ENCODE data around the gene TNFRSF1B.

TNFRSF1B gene

GRCh38 chr1:12166834-12167492 is at the start of gene TNFRSF1B:
TNFRSF1B (plus strand) TSS chr1:12166991; CDS start chr1:12167092, 101 bp downstream.
- DNase-seq (ENCODE audit: low read depth, low spot score): no peak
- no peak within 1 kb of the TSS for H3K27ac ChIP-seq

- no peak for DNase-seq (ENCODE audit: low read depth, low spot score)
- no peak overlapping the region for H3K27ac ChIP-seq
These were observed 45.4 kb upstream of the TNFRSF1B start for GRCh38 chr1:12121212-12122003.

GRCh38 chr1:12123172-12123571 is 43.6 kb upstream of the TNFRSF1B start:
- H3K27ac ChIP-seq: no peak overlapping the region
- DNase-seq (ENCODE audit: low read depth, low spot score): no peak

DNA sequence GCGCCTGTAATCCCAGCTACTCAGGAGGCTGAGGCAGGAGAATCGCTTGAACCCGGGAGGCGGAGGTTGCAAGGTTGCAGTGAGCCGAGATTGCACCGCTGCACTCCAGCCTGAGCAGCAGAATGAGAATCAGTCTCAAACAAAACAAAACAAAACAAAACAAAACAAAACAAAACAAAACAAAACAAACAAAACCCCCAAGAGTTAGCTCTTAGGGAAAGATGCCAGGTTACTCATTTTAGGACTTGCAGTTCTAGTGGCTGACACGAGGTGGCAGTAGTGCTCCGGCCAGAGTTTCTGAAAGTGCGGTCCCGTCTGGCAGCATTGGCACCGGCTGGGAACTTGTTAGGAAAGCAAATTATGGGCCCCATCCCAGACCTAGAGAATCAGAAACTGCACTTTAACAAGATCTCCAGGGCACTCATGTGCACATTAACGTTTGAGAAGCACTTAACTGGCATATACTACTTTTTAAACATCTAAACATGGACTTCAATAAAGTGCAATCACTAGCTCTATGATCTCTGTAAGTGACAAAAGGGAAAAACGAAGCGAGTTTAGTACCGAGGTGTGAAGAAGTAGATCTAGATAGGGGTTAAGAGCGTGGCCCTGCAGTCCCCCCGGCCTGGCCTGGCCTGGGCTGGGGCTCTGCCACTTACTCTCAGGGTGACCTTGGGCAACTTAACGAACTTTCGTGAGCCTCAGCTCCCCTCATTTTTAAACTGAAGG is 41.9 kb upstream of the TNFRSF1B start:
- H3K27ac ChIP-seq: no peak overlapping the region
- no peak for DNase-seq (ENCODE audit: low read depth, low spot score)

GRCh38 chr1:12125422-12126355 is 41.1 kb upstream of the TNFRSF1B start:
- no peak overlapping the region for H3K27ac ChIP-seq
- no peak for DNase-seq (ENCODE audit: low read depth, low spot score)

- no peak for DNase-seq (ENCODE audit: low read depth, low spot score)
- H3K27ac ChIP-seq: no peak overlapping the region
These were observed 40.0 kb upstream of the TNFRSF1B start for GRCh38 chr1:12126781-12127180.

GRCh38 chr1:12127206-12127810 is 39.5 kb upstream of the TNFRSF1B start:
- no peak for DNase-seq (ENCODE audit: low read depth, low spot score)
- H3K27ac ChIP-seq: no peak overlapping the region

- DNase-seq (ENCODE audit: low read depth, low spot score): no peak
- no peak overlapping the region for H3K27ac ChIP-seq
These were observed 38.7 kb upstream of the TNFRSF1B start for GRCh38 chr1:12128120-12128519.

DNA sequence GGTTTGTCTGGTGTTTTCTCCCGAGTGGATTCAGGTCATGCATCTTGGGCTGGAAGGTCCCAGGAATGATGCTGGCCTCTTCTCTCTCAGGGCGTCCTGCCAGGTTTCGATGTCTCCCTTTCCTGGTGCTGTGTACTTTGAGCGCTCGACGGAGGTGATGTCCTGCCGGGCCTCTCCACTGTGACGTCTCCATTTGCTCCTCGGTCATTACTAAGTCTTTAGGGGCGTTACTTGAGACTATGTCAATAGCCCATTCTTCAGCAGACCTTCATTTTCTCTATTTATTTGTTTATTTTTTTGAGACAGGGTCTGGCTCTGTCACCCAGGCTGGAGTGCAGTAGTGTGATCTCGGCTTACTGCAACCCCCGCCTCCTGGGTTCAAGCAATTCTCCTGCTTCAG is 37.2 kb upstream of the TNFRSF1B start:
- H3K27ac ChIP-seq: no peak overlapping the region
- no peak for DNase-seq (ENCODE audit: low read depth, low spot score)

DNA sequence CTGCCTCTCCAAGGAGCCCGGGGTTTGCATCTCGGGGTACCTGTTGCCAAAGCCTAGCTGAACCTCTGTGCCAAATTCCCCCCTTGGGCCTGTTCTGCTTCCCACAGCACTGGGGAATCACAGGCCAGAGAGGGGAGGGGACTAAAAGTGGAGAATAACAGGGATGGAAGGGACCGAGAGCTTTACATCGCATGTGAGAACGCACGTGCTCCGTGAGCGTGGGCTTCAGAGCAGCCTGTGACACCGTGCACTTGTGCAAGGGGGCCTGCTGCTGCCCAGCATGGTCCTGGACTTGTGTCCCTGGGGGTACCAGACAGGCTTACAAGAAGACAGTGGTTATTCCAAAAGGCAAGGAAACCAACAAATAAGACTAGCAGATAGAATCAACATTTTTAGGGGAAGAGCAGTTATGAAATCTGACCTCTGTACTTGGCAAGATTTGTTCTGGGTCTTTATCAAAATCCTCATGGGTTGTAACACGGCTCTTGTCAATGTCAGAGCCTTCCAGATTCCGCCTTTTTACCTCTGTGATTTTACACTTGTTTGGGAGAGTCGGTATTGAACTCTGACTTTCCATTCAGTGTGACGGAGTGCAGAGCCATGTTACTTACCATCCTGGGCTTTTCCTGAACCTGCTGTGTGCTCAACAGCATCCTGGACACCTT is 36.2 kb upstream of the TNFRSF1B start:
- DNase-seq (ENCODE audit: low read depth, low spot score): no peak
- no peak overlapping the region for H3K27ac ChIP-seq

GRCh38 chr1:12132078-12132477 is 34.7 kb upstream of the TNFRSF1B start:
- no peak overlapping the region for H3K27ac ChIP-seq
- peak; percentile 87 for DNase-seq (ENCODE audit: low read depth, low spot score)

- no peak overlapping the region for H3K27ac ChIP-seq
- no peak for DNase-seq (ENCODE audit: low read depth, low spot score)
These were observed 32.1 kb upstream of the TNFRSF1B start for GRCh38 chr1:12134716-12135115.

GRCh38 chr1:12135612-12136011 is 31.2 kb upstream of the TNFRSF1B start:
- no peak for DNase-seq (ENCODE audit: low read depth, low spot score)
- no peak overlapping the region for H3K27ac ChIP-seq

- no peak overlapping the region for H3K27ac ChIP-seq
- no peak for DNase-seq (ENCODE audit: low read depth, low spot score)
These were observed 29.7 kb upstream of the TNFRSF1B start for GRCh38 chr1:12136916-12137610.

DNA sequence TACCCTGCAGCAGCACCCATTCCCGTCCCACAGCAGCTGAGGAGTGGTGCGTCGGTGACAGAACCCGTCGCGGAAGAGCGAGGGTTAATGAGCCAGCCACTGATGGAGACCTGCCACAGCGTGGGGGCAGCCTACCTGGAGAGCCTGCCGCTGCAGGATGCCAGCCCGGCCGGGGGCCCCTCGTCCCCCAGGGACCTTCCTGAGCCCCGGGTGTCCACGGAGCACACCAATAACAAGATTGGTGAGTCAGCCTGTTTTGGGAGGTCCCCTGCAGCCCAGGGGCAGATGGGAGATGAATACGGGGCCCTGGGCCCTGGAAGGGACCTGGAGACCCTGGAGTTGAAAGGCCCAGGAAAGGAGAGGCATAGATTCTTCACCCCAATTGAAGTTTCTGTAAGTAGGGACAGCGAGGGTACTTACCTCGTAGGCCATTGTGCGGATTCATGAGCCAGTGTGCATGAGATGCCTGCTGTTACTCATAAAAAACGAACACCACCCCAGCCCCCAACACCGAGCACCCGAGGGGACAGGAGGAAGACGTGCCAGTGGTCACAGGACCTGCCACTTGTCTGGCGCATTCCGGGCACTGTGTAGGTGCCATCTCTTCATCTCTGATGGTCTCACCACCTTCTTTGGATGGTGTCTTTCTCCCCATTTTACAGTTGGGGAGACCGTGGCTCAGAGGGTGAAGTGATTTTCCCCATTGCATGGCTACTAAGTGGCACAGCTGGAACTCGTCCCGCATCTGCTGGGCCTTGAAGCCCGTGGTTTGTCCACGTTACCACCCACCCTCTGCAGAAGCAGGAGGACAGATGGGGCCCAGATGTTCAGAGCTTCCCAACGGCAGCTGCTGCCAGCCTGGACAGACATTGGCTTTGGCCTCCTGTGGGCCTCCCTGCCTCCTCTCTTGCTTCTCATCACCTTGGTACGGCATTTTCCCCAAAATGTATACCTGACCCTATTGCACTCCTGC is 28.3 kb upstream of the TNFRSF1B start:
- DNase-seq (ENCODE audit: low read depth, low spot score): no peak

GRCh38 chr1:12140016-12140415 is 26.8 kb upstream of the TNFRSF1B start:
- DNase-seq (ENCODE audit: low read depth, low spot score): no peak
- H3K27ac ChIP-seq: no peak overlapping the region

More for the DNA sequence above, 28.3 kb upstream of the TNFRSF1B start:
- no peak overlapping the region for H3K27ac ChIP-seq

DNA sequence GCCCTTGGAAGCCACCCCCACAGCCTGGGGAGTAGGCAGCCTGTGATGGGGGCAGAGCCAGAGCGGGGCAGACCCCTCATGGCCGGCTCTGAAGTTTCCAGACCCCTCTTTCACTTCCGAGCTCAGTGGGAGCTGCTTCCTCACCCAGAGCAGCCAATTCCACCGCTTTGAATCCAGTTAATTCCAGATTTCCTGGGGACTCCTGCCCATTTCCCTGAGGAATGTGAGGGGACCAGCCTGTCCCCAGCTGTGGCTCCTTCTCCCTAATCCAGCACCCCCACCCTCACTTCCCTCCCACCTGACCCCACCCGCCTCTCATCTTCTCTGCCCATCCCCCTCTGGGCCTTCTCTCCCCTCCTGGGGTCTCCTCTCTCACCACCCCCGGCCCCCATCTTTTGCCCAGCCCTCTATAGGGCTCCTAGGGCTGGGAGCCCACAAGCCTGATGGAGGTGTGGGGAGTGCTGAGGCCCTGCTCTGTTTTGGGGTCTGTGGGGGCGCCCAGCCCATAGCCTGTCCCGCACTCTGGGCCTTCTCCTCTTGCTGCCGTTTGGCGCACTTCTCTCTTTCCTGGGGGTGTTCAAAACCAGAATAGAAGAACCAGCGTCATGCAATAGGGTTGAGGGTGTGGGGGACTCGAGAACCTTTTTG is 26.2 kb upstream of the TNFRSF1B start:
- no peak for DNase-seq (ENCODE audit: low read depth, low spot score)
- H3K27ac ChIP-seq: no peak overlapping the region

Measured in epithelial cell of prostate (primary cell).